Choroid plexus epithelial cell (primary cell): ENCODE results near the gene WFDC5.

ENCODE experiments used
- DNase-seq: peaks from one replicate; pipeline ENCODE4 v3.0.0-alpha.2; 2010; ENCODE audit warnings: low read depth
- H3K4me3 ChIP-seq: 2 replicates; pipeline ENCODE4 v1.5.1; 2011; ENCODE audit warnings: low read depth, mild to moderate bottlenecking, control low read depth, low read length, moderate library complexity
- CTCF ChIP-seq: conservative IDR thresholded peaks from 2 replicates; pipeline ENCODE4 v1.5.1; 2011; ENCODE audit warnings: low read depth, mild to moderate bottlenecking, control low read depth, inconsistent platforms, low read length, moderate library complexity

Gene WFDC5

GRCh38 chr20:45128099-45128498 is 13.1 kb upstream of the WFDC5 start:
- no peak for TF ChIP-seq CTCF
- no peak overlapping the region for H3K4me3 ChIP-seq
- no peak for DNase-seq

- DNase-seq, result no peak
- TF ChIP-seq CTCF, result no peak
- no peak within 1 kb of the TSS for H3K4me3 ChIP-seq
Observed at GRCh38 chr20:45124365-45124764, 9.4 kb upstream of the WFDC5 start, which contains the start of gene WFDC12. Gene WFDC12 (minus strand): TSS chr20:45124465. CDS start chr20:45124447, 18 bp downstream.

- H3K4me3 ChIP-seq, result no peak overlapping the region
- TF ChIP-seq CTCF, result no peak
- DNase-seq, result no peak
Observed at GRCh38 chr20:45121388-45121787, 6.4 kb upstream of the WFDC5 start.

- H3K4me3 ChIP-seq, result no peak overlapping the region
- TF ChIP-seq CTCF, result no peak
- DNase-seq, result no peak
Observed at GRCh38 chr20:45119556-45120266, 4.7 kb upstream of the WFDC5 start.

GRCh38 chr20:45118028-45118427 is 3.1 kb upstream of the WFDC5 start:
- DNase-seq, result peak; percentile 34
- H3K4me3 ChIP-seq, result no peak overlapping the region
- TF ChIP-seq CTCF, result peak; percentile 35

GRCh38 chr20:45117581-45117980 is 2.6 kb upstream of the WFDC5 start:
- no peak overlapping the region for H3K4me3 ChIP-seq
- no peak for TF ChIP-seq CTCF
- DNase-seq, result no peak

GRCh38 chr20:45115829-45116228 is 855 bp upstream of the WFDC5 start:
- TF ChIP-seq CTCF, result no peak
- no peak for DNase-seq
- H3K4me3 ChIP-seq, result no peak overlapping the region
